H1 (cell line): ENCODE data around the gene ZNF83. TPM values are rescaled to one million over a fixed set of nuclear protein-coding genes. Genes with fewer than 3 reads are reported as not detected.

ENCODE experiments used
- polyA plus RNA-seq, 7 experiments: library from polyadenylated mRNA; depleted of rRNA in 3 of 7; stranded (reverse) in 5 of 7; unstranded in 2 of 7; fragments of >200 nt in 5 of 7; fragments of 200-250 nt in 2 of 7; gene quantifications; 1 replicate in 5 of 7; 2 replicates in 1 of 7; 4 replicates in 1 of 7; pipeline versions ENCODE4 v1.2.1 to v1.2.3, GENCODE V29; 2011 to 2013; ENCODE audit warnings: missing spikeins in 2 of 7, mixed read lengths in 2 of 7
- total RNA-seq: library from RNA; stranded (reverse); fragmentation: NEBNext Ultra II Directional; extraction: Animal tissue kit (Norgen Biotek cat#: 25700); gene quantifications from 2 replicates; pipeline ENCODE4 v1.2.1, GENCODE V29; 2021
- TF ChIP-seq, protein P1 (sequence below): fragments of 300-600 bp; sonication (generic); IDR thresholded peaks from 2 replicates; pipeline ENCODE4 v1.7.1; 2012; ENCODE audit warnings: low read length, moderate library complexity, mild to moderate bottlenecking, inconsistent platforms; ENCODE audit not compliant: insufficient replicate concordance

The ZNF83 gene
- total and polyA plus RNA-seq, 2 of the 8 experiments (the other 6 are each of a cell fraction or from before 2014, with no cell fraction given): 13.2 to 19.4 TPM

DNA sequence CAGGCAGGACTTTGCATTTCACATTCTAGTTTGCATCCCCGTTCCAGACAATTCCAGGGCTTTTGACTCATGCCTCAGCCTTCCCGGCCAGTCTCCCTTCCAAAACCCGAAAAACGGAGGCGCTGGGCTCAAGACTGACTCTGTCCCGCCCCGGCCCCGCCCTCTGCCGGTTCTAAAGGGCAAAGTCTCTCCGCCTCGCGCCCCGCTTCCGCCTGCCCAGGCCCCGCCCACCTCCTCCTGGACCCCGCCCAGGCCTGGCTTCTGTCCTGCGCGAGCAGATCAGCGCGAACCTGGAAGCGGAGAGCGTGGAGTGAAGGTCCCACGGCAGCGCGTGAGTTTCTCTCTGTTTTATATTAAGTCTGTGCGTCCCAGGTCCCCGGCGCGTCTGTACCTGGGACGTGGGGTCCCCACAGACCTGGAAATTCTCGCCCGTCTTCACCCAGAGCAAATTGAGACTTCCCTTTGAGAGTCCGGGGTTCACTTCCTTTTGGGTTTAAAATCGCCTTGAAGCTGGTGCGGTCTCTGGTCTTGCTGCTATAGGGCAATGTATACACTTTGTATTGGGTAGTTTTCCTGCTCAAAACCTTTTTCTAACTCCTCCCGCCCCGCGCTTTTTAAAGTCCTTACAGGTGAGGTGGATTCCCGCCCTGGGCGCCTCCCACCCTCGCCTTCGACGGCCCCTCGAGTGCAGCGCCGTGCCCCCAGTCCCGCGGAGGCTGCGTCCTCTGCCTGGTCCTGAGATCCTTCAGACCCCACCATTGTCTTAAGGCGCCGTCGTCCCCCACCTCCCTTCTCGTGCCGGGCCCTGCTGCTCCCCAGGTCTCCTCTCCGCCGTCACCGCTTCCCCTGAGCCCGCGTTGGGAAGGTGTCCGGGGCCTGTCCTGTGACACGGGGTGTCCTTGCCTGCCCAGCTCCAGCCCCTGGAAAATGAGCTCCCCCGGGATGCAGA lies 36.9 kb downstream of the ZNF83 start (continued):
- TF ChIP-seq, protein P1, sequence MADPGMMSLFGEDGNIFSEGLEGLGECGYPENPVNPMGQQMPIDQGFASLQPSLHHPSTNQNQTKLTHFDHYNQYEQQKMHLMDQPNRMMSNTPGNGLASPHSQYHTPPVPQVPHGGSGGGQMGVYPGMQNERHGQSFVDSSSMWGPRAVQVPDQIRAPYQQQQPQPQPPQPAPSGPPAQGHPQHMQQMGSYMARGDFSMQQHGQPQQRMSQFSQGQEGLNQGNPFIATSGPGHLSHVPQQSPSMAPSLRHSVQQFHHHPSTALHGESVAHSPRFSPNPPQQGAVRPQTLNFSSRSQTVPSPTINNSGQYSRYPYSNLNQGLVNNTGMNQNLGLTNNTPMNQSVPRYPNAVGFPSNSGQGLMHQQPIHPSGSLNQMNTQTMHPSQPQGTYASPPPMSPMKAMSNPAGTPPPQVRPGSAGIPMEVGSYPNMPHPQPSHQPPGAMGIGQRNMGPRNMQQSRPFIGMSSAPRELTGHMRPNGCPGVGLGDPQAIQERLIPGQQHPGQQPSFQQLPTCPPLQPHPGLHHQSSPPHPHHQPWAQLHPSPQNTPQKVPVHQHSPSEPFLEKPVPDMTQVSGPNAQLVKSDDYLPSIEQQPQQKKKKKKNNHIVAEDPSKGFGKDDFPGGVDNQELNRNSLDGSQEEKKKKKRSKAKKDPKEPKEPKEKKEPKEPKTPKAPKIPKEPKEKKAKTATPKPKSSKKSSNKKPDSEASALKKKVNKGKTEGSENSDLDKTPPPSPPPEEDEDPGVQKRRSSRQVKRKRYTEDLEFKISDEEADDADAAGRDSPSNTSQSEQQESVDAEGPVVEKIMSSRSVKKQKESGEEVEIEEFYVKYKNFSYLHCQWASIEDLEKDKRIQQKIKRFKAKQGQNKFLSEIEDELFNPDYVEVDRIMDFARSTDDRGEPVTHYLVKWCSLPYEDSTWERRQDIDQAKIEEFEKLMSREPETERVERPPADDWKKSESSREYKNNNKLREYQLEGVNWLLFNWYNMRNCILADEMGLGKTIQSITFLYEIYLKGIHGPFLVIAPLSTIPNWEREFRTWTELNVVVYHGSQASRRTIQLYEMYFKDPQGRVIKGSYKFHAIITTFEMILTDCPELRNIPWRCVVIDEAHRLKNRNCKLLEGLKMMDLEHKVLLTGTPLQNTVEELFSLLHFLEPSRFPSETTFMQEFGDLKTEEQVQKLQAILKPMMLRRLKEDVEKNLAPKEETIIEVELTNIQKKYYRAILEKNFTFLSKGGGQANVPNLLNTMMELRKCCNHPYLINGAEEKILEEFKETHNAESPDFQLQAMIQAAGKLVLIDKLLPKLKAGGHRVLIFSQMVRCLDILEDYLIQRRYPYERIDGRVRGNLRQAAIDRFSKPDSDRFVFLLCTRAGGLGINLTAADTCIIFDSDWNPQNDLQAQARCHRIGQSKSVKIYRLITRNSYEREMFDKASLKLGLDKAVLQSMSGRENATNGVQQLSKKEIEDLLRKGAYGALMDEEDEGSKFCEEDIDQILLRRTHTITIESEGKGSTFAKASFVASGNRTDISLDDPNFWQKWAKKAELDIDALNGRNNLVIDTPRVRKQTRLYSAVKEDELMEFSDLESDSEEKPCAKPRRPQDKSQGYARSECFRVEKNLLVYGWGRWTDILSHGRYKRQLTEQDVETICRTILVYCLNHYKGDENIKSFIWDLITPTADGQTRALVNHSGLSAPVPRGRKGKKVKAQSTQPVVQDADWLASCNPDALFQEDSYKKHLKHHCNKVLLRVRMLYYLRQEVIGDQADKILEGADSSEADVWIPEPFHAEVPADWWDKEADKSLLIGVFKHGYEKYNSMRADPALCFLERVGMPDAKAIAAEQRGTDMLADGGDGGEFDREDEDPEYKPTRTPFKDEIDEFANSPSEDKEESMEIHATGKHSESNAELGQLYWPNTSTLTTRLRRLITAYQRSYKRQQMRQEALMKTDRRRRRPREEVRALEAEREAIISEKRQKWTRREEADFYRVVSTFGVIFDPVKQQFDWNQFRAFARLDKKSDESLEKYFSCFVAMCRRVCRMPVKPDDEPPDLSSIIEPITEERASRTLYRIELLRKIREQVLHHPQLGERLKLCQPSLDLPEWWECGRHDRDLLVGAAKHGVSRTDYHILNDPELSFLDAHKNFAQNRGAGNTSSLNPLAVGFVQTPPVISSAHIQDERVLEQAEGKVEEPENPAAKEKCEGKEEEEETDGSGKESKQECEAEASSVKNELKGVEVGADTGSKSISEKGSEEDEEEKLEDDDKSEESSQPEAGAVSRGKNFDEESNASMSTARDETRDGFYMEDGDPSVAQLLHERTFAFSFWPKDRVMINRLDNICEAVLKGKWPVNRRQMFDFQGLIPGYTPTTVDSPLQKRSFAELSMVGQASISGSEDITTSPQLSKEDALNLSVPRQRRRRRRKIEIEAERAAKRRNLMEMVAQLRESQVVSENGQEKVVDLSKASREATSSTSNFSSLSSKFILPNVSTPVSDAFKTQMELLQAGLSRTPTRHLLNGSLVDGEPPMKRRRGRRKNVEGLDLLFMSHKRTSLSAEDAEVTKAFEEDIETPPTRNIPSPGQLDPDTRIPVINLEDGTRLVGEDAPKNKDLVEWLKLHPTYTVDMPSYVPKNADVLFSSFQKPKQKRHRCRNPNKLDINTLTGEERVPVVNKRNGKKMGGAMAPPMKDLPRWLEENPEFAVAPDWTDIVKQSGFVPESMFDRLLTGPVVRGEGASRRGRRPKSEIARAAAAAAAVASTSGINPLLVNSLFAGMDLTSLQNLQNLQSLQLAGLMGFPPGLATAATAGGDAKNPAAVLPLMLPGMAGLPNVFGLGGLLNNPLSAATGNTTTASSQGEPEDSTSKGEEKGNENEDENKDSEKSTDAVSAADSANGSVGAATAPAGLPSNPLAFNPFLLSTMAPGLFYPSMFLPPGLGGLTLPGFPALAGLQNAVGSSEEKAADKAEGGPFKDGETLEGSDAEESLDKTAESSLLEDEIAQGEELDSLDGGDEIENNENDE: no peak
